Measurements from ENCODE around the gene AFAP1. TPM values are rescaled to one million over a fixed set of nuclear protein-coding genes. Genes with fewer than 3 reads are reported as not detected.

AFAP1 gene
- total RNA-seq, 1 experiment from 2014 or later: 23.6 TPM

GRCh38 chr4:7790023-7790422, 149.6 kb downstream of the AFAP1 start:
- CTCF ChIA-PET: no interaction called here
- POLR2A ChIA-PET: no interaction called here
- H3K36me3 Mint-ChIP-seq: peaks cover 13% of the 10 kb centered on the region
- no peaks in the 10 kb centered on the region for H3K9me3 Mint-ChIP-seq
- H3K27me3 Mint-ChIP-seq (ENCODE audit: low read depth): no peaks in the 10 kb centered on the region; the same call in 1 of the 2 replicates
- DNase-seq (ENCODE audit: low spot score) (no peak), ATAC-seq (no peak)
- no peaks in the 10 kb centered on the region for H3K4me1 Mint-ChIP-seq
- H3K27ac Mint-ChIP-seq: no peak overlapping the region
- TF ChIP-seq CREM (CRISPR knock-in tag; IDR thresholded peaks at IDR 0.05) (no peak), E2F4 (CRISPR knock-in tag; IDR thresholded peaks at IDR 0.05; ENCODE audit: borderline replicate concordance, low read depth) (no peak), NR3C1 (CRISPR knock-in tag; conservative IDR thresholded peaks at IDR 0.05; ENCODE audit: low read depth) (no peak), ZNF219 (CRISPR knock-in tag; IDR thresholded peaks at IDR 0.05; ENCODE audit: borderline replicate concordance) (no peak), ZNF532 (CRISPR knock-in tag; IDR thresholded peaks at IDR 0.05; ENCODE audit: borderline replicate concordance) (no peak), E2F1 (CRISPR knock-in tag; IDR thresholded peaks at IDR 0.05) (no peak), ZBTB43 (CRISPR knock-in tag; IDR thresholded peaks at IDR 0.05) (no peak), ATF2 (CRISPR knock-in tag; IDR thresholded peaks at IDR 0.05; ENCODE audit: borderline replicate concordance, low read depth) (no peak), ZNF671 (CRISPR knock-in tag; IDR thresholded peaks at IDR 0.05) (no peak), TP53 (CRISPR knock-in tag; IDR thresholded peaks at IDR 0.05) (no peak), ATF6 (CRISPR knock-in tag; IDR thresholded peaks at IDR 0.05) (no peak), GTF2I (CRISPR knock-in tag; conservative IDR thresholded peaks at IDR 0.05) (no peak), FOXP1 (CRISPR knock-in tag; IDR thresholded peaks at IDR 0.05; ENCODE audit: borderline replicate concordance) (no peak), GABPB1 (CRISPR knock-in tag; IDR thresholded peaks at IDR 0.05) (no peak), CBFB (CRISPR knock-in tag; IDR thresholded peaks at IDR 0.05; ENCODE audit: low read depth) (no peak)
- H3K4me3 Mint-ChIP-seq: no peak overlapping the region
